Measurements from ENCODE around the gene CRB1.
"Not testable (repeated sequence)": the region's sequence is repeated elsewhere in the genome, so short reads cannot be mapped to it uniquely, and the experiment has no call there.

The CRB1 gene

GRCh38 chr1:197451381-197451780 lies 183.3 kb downstream of the CRB1 start:
- in situ Hi-C loops (cut with MboI; ENCODE audit: low sequenced_read_pairs): no loop called here

- in situ Hi-C loops (cut with MboI; ENCODE audit: low sequenced_read_pairs): no loop called here
Observed at GRCh38 chr1:197453376-197454058, 185.5 kb downstream of the CRB1 start.

- in situ Hi-C loops (cut with MboI; ENCODE audit: low sequenced_read_pairs): no loop called here
Observed at GRCh38 chr1:197462539-197462938, 194.5 kb downstream of the CRB1 start.

GRCh38 chr1:197463142-197463541 lies 195.1 kb downstream of the CRB1 start:
- in situ Hi-C loops (cut with MboI; ENCODE audit: low sequenced_read_pairs): no loop called here

- in situ Hi-C loops (cut with MboI; ENCODE audit: low sequenced_read_pairs): no loop called here
Observed at GRCh38 chr1:197464044-197464443, 196.0 kb downstream of the CRB1 start.

GRCh38 chr1:197465528-197466327 lies 197.7 kb downstream of the CRB1 start:
- in situ Hi-C loops (cut with MboI; ENCODE audit: low sequenced_read_pairs): no loop called here

GRCh38 chr1:197466813-197467212 lies 198.8 kb downstream of the CRB1 start:
- in situ Hi-C loops (cut with MboI; ENCODE audit: low sequenced_read_pairs): no loop called here

GRCh38 chr1:197467881-197468280 lies 199.8 kb downstream of the CRB1 start:
- in situ Hi-C loops (cut with MboI; ENCODE audit: low sequenced_read_pairs): no loop called here

GRCh38 chr1:197468543-197469175 lies 200.6 kb downstream of the CRB1 start:
- in situ Hi-C loops (cut with MboI; ENCODE audit: low sequenced_read_pairs): no loop called here

- in situ Hi-C loops (cut with MboI; ENCODE audit: low sequenced_read_pairs): no loop called here
Observed at GRCh38 chr1:197469620-197470210, 201.7 kb downstream of the CRB1 start.

- in situ Hi-C loops (cut with MboI; ENCODE audit: low sequenced_read_pairs): no loop called here
Observed at GRCh38 chr1:197470330-197470729, 202.3 kb downstream of the CRB1 start.

GRCh38 chr1:197471248-197471985 lies 203.4 kb downstream of the CRB1 start:
- in situ Hi-C loops (cut with MboI; ENCODE audit: low sequenced_read_pairs): no loop called here

- in situ Hi-C loops (cut with MboI; ENCODE audit: low sequenced_read_pairs): no loop called here
Observed at GRCh38 chr1:197472141-197472540, 204.1 kb downstream of the CRB1 start.

GRCh38 chr1:197480446-197480845 lies 212.4 kb downstream of the CRB1 start:
- in situ Hi-C loops (cut with MboI; ENCODE audit: low sequenced_read_pairs): no loop called here

- in situ Hi-C loops (cut with MboI; ENCODE audit: low sequenced_read_pairs): no loop called here
Observed at GRCh38 chr1:197481101-197481500, 213.0 kb downstream of the CRB1 start.

GRCh38 chr1:197485790-197486189 lies 217.7 kb downstream of the CRB1 start:
- in situ Hi-C loops (cut with MboI; ENCODE audit: low sequenced_read_pairs): no loop called here

GRCh38 chr1:197486946-197487345 lies 218.9 kb downstream of the CRB1 start:
- in situ Hi-C loops (cut with MboI; ENCODE audit: low sequenced_read_pairs): no loop called here

- in situ Hi-C loops (cut with MboI; ENCODE audit: low sequenced_read_pairs): not testable (repeated sequence)
Observed at GRCh38 chr1:197491505-197491904, 223.5 kb downstream of the CRB1 start.

- in situ Hi-C loops (cut with MboI; ENCODE audit: low sequenced_read_pairs): no loop called here
Observed at GRCh38 chr1:197496722-197497121, 228.7 kb downstream of the CRB1 start.

- in situ Hi-C loops (cut with MboI; ENCODE audit: low sequenced_read_pairs): loop anchor here (25.0 kb wide), 1 partner anchor 951 kb away; no protein-coding TSS in a partner anchor
Observed at GRCh38 chr1:197510691-197511378, 242.8 kb downstream of the CRB1 start.

All from HL-60/S4 treated with retinoic acid at 250 ng/mL for 4 days and 3 days (cell line).